Measurements from ENCODE around the gene GRIN2C.

Gene GRIN2C

GRCh38 chr17:74890554-74890953 is 30.9 kb upstream of the GRIN2C start:
- TF ChIP-seq, protein P1, sequence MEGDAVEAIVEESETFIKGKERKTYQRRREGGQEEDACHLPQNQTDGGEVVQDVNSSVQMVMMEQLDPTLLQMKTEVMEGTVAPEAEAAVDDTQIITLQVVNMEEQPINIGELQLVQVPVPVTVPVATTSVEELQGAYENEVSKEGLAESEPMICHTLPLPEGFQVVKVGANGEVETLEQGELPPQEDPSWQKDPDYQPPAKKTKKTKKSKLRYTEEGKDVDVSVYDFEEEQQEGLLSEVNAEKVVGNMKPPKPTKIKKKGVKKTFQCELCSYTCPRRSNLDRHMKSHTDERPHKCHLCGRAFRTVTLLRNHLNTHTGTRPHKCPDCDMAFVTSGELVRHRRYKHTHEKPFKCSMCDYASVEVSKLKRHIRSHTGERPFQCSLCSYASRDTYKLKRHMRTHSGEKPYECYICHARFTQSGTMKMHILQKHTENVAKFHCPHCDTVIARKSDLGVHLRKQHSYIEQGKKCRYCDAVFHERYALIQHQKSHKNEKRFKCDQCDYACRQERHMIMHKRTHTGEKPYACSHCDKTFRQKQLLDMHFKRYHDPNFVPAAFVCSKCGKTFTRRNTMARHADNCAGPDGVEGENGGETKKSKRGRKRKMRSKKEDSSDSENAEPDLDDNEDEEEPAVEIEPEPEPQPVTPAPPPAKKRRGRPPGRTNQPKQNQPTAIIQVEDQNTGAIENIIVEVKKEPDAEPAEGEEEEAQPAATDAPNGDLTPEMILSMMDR (IDR thresholded peaks at IDR 0.05; ENCODE audit: low read depth, low read length) = no peak
- DNase-seq (ENCODE audit: extremely low read depth, low read depth) = no peak

- no peak for DNase-seq (ENCODE audit: extremely low read depth, low read depth)
- TF ChIP-seq, protein P1 (IDR thresholded peaks at IDR 0.05; ENCODE audit: low read depth, low read length) = no peak
Observed at GRCh38 chr17:74888469-74888868, 28.8 kb upstream of the GRIN2C start.

DNA sequence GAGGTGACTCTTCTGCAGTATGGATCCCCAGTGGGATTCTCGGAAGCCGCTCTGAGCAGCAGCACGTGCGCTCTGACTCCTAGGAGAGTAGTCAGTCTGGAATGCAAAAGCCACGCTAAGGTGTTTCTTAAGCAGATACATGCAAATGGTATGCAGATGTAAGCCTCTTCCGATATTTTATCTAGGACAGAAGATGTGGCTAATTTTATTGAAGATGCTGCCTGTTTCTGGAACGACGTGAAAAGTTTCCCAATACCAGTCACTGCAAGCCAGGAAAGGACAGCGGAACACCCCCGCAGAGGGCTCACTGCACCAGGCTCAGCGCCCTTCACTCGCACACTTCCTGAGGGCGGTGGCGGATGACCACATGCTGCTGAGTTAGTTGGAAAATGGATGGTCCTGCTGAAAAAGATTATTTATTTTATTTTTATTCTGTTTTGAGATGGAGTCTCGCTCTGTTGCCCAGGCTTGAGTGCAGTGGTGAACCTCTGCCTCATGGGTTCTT is 23.6 kb upstream of the GRIN2C start:
- TF ChIP-seq, protein P1 (IDR thresholded peaks at IDR 0.05; ENCODE audit: low read depth, low read length) = no peak
- no peak for DNase-seq (ENCODE audit: extremely low read depth, low read depth)

DNA sequence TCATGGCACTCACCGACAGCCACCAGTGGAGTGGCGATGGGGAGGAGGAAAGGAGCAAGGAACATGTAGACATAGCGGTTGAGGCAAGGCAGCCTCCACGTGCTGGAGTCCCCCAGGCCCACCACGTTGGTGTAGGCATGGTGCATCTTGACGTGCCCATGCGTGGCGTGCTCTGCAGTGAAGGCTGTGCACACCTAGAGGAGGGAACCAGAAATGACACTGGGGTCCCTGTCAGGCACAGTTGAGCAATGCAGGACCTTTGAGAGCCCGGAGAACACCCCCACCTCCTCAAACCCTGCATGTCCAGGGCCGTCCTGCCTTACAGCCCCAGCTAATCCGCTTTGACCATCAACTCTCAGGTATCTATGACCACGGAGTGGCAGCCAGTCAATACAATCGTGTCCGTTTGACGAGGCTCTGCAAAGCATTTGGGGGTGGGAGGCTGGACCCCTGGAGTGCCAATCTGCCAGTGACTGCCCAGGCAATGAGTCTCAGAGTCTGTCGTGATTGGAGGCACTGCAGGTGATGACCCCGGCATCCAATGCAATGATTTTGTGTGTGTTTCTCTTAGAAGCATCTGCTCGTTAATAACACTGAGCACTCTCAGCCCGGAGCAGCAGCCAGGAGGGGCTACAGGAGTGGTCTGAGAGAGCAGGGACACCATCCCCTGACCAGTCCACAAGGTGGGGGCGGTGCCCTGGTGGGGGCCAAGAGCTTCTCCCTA is 23.0 kb upstream of the GRIN2C start:
- DNase-seq (ENCODE audit: extremely low read depth, low read depth) = no peak
- TF ChIP-seq, protein P1 (IDR thresholded peaks at IDR 0.05; ENCODE audit: low read depth, low read length) = no peak

GRCh38 chr17:74881073-74881472 is 21.4 kb upstream of the GRIN2C start:
- DNase-seq (ENCODE audit: extremely low read depth, low read depth) = no peak
- TF ChIP-seq, protein P1 (IDR thresholded peaks at IDR 0.05; ENCODE audit: low read depth, low read length) = no peak

DNA sequence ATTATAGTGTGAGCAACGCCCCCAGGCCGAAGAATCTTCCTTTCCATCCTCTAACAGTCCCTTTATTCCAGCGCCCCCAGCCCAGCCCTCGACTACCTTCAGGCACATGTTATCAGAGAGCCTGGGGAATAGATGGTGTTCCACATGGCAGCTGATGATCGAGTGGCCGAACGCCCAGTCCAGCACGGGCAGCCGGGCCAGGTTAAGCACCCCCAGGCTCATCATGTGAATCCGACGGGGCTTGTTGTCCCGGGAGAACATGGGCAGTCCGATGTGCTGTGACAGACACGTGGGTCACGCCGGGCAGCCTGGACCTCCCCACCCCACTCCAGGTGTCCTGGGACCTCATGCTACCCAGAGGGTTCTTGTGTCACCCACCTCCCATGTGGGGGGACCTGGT is 19.6 kb upstream of the GRIN2C start:
- TF ChIP-seq, protein P1 (IDR thresholded peaks at IDR 0.05; ENCODE audit: low read depth, low read length) = no peak
- DNase-seq (ENCODE audit: extremely low read depth, low read depth) = no peak

GRCh38 chr17:74878658-74879057 is 19.0 kb upstream of the GRIN2C start:
- TF ChIP-seq, protein P1 (IDR thresholded peaks at IDR 0.05; ENCODE audit: low read depth, low read length) = no peak
- no peak for DNase-seq (ENCODE audit: extremely low read depth, low read depth)
